Measurements from ENCODE around the gene SEMG2. TPM values are rescaled to one million over a fixed set of nuclear protein-coding genes. Genes with fewer than 3 reads are reported as not detected.

The SEMG2 gene
- polyA plus RNA-seq, 1 of the 3 experiments (the other 2 are of a cell fraction): not detected

GRCh38 chr20:45211569-45212474 is 9.4 kb upstream of the SEMG2 start:
- Histone ChIP-seq H3K4me1 (ENCODE audit: control insufficient read depth in 1 of 2, insufficient read depth in 2 of 2, low read depth in 1 of 2, low read length in 1 of 2) (no peaks in the 10 kb centered on the region), H3F3A (replicated peaks; ENCODE audit: insufficient read depth) (no peaks in the 10 kb centered on the region), H3K27me3 (ENCODE audit: insufficient read depth) (no peaks in the 10 kb centered on the region; the same call in 1 of the 2 replicates), H3K79me2 (ENCODE audit: insufficient read depth) (no peaks in the 10 kb centered on the region), H3K9me2 (no peaks in the 10 kb centered on the region), H3K4me2 (no peak overlapping the region), H3K9ac (no peak overlapping the region), H2AFZ (ENCODE audit: low read depth) (no peak overlapping the region), H3K4me3 (ENCODE audit: low read depth in 2 of 2, low read length in 1 of 2) (no peak overlapping the region), H4K20me1 (ENCODE audit: insufficient read depth) (no peaks in the 10 kb centered on the region), H3K36me3 (replicated peaks in 1 of 2; ENCODE audit: control insufficient read depth in 1 of 2, insufficient read depth in 2 of 2, low read length in 1 of 2) (no peaks in the 10 kb centered on the region), H3K27ac (ENCODE audit: low read depth in 2 of 2, low read length in 1 of 2) (no peak overlapping the region), H3K9me3 (no peaks in the 10 kb centered on the region)
- POLR2A ChIA-PET: no interaction called here
- no peak for DNase-seq
- CTCF ChIA-PET: no interaction called here
- TF ChIP-seq JUND (IDR thresholded peaks at IDR 0.05): no peak
- TF ChIP-seq NFIC (IDR thresholded peaks at IDR 0.05; ENCODE audit: borderline replicate concordance): no peak

GRCh38 chr20:45212836-45213235 is 8.3 kb upstream of the SEMG2 start:
- Histone ChIP-seq H4K20me1 (ENCODE audit: insufficient read depth) (no peaks in the 10 kb centered on the region), H3K27me3 (ENCODE audit: insufficient read depth) (no peaks in the 10 kb centered on the region; the same call in 1 of the 2 replicates), H3K27ac (ENCODE audit: low read depth in 2 of 2, low read length in 1 of 2) (no peak overlapping the region), H3K36me3 (replicated peaks in 1 of 2; ENCODE audit: control insufficient read depth in 1 of 2, insufficient read depth in 2 of 2, low read length in 1 of 2) (no peaks in the 10 kb centered on the region), H3K4me3 (ENCODE audit: low read depth in 2 of 2, low read length in 1 of 2) (no peak overlapping the region), H3K9ac (no peak overlapping the region), H3K9me3 (no peaks in the 10 kb centered on the region), H3K4me1 (ENCODE audit: control insufficient read depth in 1 of 2, insufficient read depth in 2 of 2, low read depth in 1 of 2, low read length in 1 of 2) (no peaks in the 10 kb centered on the region), H3K79me2 (ENCODE audit: insufficient read depth) (no peaks in the 10 kb centered on the region), H3K4me2 (no peak overlapping the region), H3F3A (replicated peaks; ENCODE audit: insufficient read depth) (no peaks in the 10 kb centered on the region), H2AFZ (ENCODE audit: low read depth) (no peak overlapping the region), H3K9me2 (no peaks in the 10 kb centered on the region)
- 3% methylated on average over 3 of the region's 3 CpGs for WGBS (ENCODE audit: low lambda C conversion rate)
- TF ChIP-seq FOXJ3 (CRISPR knock-in tag; IDR thresholded peaks at IDR 0.05) (no peak), GATA2 (CRISPR knock-in tag; IDR thresholded peaks at IDR 0.05) (no peak), FOXM1 (IDR thresholded peaks at IDR 0.05; ENCODE audit: low read depth) (no peak), IRF3 (IDR thresholded peaks at IDR 0.05; ENCODE audit: low read depth, low read length) (no peak), NRF1 (IDR thresholded peaks at IDR 0.05; ENCODE audit: low read depth, low read length) (no peak), MAX (IDR thresholded peaks at IDR 0.05; ENCODE audit: low read depth) (no peak), SMC3 (IDR thresholded peaks at IDR 0.05; ENCODE audit: low read depth, low read length) (no peak), CTCF (IDR thresholded peaks at IDR 0.05) (no peak), NFIC (IDR thresholded peaks at IDR 0.05; ENCODE audit: borderline replicate concordance) (no peak), RXRA (IDR thresholded peaks at IDR 0.05; ENCODE audit: borderline replicate concordance, low read depth) (no peak), USF1 (IDR thresholded peaks at IDR 0.05; ENCODE audit: borderline replicate concordance, low read depth) (no peak), MXI1 (IDR thresholded peaks at IDR 0.05; ENCODE audit: low read depth, low read length) (no peak), ELF1 (IDR thresholded peaks at IDR 0.05) (no peak), RCOR1 (IDR thresholded peaks at IDR 0.05; ENCODE audit: low read length) (no peak)
- DNase-seq: no peak
- CTCF ChIA-PET: no interaction called here
- POLR2A ChIA-PET: no interaction called here
